GM21619 (cell line): ENCODE data around the gene TCFL5.

ENCODE experiments used
- ATAC-seq: cut with Tn5 transposase; IDR thresholded peaks from one replicate; pipeline ENCODE4 v1.9.1; 2021; ENCODE audit not compliant: unreplicated experiment

Gene TCFL5

DNA sequence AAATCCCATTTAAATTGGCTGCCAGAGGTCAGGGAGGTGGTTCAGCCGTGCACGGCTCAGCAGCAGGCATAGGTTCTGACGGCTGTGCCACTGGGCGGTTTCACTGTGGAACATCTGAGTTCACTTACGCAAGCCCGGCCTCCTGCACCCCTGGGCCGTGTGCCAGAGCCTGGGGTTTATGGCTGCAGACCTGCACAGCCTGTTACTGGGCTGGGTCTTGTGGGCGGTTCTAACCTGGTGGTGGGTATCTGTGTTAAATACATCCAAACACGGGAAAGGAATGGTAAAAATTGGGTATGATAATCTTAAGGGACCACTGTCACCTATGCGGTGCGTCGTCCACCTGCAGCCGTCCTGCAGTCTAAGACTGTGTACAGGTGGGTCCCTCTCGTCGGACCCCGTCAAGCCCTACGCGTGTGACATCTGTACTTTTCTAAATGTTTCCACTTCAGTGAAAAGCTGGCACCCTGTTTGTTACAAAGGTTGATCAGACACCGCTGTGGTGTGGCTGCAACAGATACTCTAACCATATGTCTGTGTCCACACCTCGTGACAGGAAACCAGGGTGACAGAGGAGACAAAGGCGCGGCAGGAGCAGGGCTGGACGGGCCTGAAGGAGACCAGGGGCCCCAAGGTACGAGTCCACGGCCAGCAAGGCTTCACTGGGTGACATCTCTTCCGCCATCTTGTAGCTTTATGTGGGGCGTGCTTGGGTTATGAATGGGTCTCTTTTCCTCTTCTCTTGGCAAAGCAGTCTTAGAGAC lies 23.3 kb downstream of the TCFL5 start:
- ATAC-seq = peak; percentile 54

DNA sequence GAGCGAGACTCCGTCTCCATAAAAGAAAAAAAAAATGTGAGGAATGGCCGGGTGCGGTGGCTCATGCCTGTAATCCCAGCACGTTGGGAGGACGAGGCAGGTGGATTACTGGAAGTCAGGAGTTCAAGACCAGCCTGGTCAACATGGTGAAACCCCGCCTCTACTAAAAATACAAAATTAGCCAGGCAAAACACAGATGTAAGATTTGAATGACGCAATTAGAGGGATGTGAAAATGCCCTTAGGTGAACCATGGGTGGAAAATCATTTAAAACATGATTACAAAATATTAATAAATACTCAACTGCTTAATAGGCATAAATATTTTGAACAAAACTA lies 23.9 kb downstream of the TCFL5 start:
- ATAC-seq = no peak

DNA sequence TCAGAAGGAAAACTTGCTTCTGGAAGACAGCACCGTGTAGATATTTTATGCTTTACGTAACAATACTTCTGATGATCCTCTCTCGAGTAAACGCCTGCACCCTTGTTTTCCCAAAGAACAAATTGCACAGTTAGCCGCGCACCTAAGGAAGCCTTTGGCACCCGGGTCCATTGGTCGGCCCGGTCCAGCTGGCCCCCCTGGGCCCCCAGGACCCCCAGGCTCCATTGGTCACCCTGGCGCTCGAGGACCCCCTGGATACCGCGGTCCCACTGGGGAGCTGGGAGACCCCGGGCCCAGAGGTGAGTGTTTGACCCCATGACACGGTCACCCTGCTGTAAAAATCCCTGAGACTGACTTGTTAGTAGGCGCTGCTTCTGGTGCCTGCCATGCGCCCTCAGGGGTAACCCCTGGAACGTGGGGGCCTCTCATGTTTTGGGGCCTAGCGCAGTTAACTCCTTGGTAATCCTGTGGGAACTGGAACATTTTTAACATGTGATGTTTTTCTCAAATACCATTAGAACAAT lies 24.6 kb downstream of the TCFL5 start:
- no peak for ATAC-seq

DNA sequence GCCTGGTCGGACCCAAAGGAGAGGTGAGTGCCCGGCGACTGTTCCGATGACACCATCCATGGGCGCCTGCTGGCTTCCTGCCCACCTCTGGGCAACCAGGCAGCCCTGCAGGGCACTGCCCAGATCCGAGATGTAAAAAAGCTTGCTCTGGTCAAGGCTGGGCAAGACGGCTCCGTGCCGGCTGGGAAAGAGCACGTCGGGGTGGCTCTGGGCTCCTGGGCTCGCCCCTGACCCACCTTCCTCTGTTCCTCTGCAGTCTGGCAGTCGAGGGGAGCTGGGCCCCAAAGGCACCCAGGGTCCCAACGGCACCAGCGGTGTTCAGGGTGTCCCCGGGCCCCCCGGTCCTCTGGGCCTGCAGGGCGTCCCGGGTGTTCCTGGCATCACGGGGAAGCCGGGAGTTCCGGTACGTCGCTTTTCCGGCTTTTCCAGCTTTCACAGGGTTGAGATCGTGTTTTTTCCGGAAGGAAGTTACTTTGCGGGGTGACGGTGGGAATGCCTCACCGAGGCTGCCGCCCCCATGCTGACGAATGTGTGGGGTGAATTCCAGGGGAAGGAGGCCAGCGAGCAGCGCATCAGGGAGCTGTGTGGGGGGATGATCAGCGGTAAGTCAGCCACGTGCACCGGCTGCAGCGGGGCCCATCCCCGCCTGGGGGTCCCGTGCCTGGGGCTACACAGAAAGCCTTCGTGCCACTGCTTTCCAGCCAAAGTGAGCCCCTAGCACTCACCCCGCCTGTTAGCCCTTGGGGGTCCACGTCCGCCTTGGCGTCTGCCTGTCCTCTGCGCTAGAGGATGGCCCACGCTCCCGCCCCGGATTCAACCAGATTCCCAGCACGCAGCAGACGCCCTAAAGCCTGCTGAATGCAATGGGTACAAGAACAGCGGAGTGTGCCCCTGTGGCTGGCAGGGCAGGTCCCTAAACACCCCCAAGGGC lies 25.4 kb downstream of the TCFL5 start:
- no peak for ATAC-seq

DNA sequence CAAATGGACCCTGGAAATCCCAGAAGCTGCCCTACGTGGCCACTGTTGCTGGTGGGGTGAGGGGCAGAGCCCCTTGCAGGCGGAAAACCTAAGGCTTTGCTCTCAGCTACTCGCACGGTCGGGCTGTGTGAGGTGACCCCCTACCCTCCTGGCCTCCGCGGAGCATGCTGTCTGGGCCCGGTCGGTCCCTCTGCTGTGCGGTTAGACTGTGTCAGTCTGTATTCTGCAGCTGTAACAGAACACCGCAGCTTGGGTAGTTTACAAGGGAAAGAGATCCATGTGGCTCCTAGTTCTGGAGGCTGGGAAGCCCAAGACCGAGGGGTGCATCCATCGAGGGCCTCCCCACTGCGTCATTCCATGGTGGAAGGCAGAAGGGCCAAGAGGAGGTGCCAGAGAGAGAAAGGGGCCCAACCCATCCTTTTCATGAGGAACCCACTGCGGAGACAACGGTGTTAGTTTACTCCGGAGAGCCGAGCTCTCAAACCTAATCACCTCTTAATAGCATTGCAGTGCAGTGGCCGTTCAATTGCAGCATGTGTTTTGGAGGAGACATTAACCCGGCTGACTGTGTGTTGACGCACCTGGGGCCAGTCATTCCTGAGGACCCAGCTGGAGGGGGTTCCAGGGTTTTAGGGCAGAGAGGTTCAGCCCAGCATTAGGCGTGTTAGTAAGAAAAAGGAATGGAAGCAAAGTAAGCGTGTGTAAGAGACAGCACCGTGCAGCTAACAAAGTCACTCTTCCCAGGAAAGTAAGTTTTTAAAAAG lies 26.5 kb downstream of the TCFL5 start:
- no peak for ATAC-seq

DNA sequence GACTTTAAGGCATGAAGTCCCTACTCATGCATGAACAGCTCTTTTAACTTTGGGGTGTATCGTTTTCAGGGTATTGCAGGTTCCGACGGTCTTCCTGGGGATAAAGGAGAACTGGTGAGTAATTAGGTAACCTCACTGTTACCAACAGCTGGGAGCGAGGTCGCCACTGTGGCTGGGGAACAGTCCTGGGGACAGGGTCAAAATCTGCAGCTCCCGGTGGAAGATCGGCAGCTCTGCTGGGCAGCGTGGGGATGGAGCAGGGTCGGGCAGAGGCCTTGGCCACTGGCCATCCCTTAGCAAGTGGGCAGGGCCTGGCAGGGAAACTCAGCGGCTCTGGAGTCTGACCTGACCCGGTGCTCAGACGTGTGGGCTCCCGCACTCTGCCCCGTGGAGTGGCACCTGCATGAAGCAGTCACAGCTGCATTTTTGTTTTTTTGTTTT lies 28.7 kb downstream of the TCFL5 start:
- ATAC-seq = no peak

DNA sequence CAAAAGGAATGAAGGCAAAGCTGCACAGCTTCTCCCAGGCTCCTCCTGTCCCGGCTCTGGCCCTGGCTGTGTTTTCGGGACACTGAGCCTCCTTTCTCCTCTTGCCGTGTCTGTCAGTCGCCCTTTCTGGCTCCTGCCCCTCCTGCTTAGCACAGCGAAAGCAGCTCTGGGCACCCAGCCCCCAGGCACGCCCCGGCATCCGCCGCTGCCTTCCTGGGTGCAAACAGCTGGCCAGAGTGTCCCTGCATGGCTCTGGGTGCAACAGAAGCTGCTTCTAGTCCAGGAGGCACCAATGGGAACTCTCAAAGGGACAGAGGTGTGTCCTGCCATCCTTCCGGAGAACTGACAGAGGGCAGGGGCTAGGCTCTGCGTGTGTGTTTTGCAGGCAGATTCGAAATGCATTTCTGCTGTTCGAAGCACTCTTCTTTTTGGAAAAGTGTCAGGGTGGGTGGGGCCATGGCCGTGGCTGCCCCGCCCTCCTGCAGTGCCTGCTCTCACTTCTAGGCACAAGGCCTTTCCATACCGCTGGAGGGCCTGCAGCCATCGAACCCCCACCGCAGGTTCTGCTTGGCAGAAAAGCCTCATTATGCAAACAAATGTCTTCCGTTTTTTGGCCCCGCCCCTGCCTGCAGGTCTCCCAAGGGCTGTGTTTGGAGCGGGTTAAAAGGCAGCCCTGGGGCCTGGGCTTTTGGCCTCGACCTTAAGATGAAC lies 29.3 kb downstream of the TCFL5 start:
- peak; percentile 85 for ATAC-seq

DNA sequence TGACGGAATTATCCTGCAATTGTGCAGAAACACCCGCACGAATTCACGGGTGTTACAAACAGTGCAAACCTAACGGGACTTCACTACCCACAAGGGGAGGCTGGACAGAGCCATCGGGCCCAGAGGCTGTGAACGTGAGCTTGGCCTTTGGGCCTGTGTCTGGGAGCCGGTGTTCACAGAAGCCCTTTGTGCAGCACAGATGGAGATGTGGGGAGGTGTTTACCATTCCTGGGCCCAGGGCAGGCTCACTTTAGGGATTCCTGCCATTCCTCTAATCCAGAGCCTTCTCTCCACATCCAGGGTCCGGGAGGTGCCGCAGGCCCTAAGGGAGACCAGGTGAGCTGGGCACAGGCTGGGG lies 29.8 kb downstream of the TCFL5 start:
- ATAC-seq = no peak

DNA sequence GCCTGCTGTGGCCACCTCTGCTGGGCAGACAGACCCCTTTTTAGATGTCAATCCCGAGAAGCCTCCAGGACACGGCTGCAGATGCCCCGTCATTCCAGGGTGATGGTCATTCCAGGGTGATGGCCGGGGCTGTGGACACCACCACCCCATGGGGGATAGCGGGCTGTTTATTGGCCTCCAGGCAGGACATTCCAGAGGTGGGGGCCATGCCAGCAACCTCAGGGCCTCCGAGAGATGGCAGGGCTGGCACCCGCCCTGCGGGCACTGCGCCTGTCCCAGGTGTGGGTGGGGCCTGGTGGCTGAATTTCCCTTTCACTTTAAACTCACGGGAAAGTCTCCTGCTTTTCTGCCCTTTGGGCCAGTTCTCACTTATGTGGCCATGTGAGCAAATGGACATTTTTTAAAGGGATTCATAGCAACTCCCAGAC lies 30.2 kb downstream of the TCFL5 start:
- no peak for ATAC-seq

DNA sequence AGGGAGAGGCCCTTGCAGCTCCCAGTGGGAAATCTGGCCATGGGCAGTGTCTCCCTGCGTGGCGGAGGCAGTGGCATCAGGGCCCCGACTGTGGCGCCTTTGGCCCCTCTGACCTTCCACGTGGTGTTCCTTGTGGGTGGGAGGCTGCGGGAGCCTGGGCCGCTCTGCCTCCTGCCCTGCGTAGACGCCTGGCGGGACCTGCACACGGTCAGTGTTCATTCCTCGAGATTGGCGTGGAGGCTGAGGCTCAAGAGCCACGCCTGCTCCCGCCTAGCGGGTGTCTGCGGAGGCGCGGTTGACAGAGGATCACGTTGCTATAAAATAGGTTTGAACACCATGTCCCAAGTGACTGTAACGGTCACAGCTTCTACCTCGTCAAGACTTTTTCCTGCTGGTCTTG lies 30.8 kb downstream of the TCFL5 start:
- ATAC-seq = no peak

DNA sequence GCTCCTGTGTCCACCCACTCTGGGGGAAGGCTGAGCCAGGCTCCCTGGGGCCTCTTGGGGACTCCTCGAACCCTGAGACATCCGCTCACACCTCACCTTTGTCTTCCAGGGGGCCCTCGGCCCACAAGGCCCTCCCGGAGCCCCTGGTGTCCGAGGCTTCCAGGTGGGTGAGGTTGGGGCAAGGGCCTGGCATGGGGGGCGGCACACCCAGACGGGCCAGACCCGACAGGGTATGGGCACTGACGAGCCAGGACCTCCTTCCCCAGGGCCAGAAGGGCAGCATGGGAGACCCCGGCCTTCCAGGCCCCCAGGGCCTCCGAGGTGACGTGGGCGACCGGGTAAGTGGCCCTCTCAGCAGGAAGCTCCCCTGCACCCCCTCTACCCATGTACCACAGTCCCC lies 31.4 kb downstream of the TCFL5 start:
- ATAC-seq = no peak

DNA sequence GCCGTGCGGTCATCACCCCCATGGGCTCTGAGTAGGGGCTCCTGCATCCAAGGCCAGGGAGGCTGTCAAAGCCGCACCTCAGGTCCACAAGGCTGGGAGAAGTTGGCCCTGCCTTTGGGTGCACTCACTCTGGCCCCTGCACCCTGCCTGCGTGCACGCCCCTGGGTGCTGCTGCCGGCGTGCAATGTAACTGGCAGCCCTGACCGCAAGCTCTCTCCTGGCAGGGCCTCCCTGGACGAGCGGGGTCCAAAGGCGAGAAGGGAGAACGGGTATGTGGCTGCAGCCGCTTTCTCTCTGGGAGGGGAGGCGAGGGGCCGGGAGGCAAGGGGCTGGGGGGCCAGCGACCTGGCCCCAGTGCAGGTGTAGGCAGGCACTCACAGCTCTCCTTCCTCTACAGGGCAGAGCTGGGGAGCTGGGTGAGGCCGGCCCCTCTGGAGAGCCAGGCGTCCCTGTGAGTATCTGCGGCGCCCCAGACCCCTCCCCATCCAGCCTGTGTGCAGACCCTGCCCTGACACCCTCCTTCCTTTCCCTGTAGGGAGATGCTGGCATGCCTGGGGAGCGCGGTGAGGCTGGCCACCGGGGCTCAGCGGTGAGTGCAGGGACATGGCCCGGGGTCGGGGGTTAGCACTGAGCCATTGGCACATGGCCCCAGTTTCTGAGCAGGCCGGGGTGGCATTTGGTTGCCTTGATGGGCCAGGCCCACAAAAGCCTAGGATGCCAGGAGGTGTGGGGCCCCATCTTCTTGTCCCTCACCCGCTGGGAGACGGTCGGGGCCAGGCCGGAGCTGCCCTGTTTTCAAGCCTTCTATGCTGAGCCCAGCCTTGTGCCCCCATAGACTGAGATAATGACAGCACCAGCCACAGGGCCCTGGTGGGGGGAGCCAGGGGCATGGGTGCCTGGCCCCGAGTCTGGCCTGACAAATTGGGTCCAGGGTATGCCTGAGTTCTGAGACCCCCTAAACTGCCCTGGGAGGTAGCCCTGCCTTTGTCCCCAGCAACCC lies 32.1 kb downstream of the TCFL5 start:
- ATAC-seq = no peak

DNA sequence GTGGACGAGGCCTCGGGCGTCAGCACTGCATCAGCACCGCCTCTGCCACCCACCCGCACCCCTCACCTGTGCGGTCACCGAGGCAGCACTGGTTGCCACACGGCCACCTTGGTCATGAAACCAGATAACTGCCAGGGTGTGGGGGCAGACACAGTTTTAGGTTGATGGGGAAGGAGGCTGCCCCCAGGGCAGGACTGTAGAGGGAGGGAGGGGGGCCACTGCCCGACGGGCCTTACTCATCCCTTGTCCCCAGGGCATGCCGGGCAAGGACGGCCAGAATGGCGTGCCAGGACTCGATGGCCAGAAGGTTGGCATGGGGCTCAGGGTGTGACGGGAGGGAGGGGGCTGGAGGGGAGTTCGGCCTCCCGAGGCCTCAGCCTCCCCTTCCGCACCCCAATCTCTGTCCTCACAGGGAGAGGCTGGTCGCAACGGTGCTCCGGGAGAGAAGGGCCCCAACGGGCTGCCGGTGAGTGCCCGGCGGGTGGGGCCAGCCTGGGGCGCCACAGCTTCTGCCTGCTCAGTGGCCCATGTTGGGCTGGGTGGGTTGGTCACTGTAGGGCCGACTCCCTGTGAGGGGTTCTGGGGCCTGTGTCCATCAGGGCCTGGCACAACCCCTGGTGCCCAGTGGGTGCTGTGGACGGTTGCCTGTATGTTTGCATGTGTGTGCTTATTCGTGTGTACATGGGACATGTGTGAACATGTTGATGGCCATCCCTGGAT lies 33.0 kb downstream of the TCFL5 start:
- ATAC-seq = no peak

DNA sequence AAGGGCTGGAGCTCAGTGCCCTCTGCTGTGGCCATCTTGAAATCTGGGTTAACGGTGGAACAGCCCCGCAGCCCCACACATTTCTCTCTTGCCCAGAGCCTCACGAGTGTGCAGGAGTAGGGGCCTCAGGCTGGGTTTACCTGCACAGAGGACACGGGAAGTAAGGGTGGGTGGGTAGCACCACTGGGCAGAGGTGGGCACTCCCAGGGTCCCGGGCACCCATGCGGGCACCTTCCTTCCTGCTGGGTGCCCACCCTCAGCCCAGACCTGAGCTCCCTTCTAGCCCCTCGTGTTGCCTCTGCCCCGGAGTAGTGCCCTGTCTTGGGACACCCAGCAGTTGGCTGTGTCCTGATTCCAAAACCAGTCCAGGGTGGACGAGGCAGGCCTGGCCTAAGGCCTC lies 33.6 kb downstream of the TCFL5 start:
- ATAC-seq = no peak

DNA sequence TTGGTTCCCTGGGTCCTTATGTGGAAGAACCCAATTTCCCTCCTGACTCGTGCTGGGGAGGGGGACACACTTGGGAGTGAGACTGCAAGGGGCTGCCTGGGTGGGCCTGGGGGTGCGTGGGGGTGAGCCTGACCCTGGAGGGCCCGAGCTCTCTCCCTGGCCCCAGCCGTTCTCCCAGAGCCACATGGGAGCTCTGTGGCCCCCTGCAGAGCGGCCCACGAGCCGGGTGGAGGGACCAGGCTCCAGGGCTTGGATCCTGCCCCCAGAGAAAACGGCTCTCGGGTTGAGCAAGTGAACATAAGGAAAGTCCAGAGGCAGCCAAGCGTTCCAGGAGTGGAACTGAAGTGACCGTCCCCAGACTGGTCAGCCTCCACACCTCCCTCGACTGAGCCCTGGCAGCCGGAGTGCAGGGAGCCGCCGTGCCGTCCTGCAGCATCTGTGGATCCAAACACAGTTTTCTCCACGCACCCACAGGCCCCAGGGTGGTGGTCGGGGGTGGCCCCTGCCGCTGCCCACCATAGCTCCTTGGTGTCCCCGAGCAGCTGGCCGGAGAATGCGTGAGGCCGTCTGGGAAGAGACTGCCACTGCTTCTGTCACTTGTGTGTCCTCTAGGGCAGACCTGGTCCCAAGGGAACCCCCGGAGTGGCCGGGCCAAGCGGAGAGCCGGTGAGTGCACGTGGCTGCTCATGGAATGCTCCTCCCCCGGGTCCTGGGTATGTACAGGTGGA lies 34.1 kb downstream of the TCFL5 start:
- ATAC-seq = no peak

DNA sequence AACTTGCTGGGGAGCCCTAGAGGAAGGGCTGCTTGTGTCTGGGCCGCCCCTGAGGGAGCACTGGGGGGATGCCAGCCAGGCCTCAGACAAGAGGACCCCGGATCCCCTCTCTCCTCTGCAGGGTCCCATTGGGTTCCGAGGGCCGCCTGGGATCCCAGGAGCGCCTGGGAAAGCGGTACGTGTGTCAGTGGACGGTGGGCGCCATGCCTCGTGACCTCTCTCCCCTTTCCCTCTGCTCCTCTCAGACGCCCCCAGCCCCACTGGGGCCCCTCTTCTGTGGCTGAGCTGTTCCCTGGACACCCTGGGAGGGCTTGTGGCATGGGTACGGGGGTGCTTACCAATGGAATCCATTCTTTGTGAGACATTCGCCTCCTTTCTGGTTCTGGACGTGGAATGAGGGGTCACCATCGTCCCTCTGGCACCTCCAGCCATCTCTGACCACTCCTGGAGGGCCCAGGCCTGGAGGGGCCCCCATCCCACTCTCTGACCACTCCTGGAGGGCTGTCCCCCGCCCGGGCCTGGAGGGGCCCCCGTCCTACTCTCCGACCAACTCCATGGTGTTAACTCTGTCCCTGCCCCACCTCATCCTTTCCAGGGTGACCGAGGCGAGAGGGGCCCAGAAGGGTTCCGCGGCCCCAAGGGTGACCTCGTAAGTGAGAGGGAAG lies 34.8 kb downstream of the TCFL5 start:
- ATAC-seq = no peak

DNA sequence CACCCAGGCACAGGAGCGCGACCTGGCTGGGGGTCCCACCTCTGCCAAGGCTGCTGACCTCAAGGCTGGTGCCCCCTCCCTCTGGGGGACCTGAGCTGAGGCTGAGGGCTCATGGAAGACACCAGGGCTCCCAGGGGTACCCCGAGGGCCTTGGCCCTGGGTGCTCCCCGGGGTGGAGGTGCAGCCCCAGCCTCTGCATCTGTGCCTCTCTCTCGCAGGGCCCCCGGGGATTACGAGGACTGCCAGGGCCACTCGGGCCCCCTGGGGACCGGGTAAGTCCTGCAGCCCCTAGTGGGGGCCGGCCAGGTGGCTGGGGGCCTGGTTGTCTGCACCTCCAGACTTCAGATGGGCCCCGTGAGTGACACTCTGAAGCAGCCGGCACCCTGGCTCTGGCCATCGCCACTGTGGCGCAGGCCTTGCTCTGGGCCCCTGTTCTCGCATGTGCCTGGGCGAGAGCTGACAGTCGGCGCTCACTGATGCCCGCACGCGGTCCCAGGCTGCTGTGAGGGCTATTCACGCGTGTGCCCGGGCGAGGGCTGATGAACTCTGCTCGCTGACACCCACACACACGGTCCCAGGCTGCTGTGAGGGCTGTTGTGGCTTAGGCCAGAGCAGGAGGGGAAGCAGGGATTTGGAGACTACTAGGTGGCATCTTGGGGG lies 35.5 kb downstream of the TCFL5 start:
- no peak for ATAC-seq
